Measurements from ENCODE around the gene HIPK2. TPM values are rescaled to one million over a fixed set of nuclear protein-coding genes. Genes with fewer than 3 reads are reported as not detected.

Gene HIPK2
- total RNA-seq, 2 donors from 2014 or later: 22.1 to 26.4 TPM

DNA sequence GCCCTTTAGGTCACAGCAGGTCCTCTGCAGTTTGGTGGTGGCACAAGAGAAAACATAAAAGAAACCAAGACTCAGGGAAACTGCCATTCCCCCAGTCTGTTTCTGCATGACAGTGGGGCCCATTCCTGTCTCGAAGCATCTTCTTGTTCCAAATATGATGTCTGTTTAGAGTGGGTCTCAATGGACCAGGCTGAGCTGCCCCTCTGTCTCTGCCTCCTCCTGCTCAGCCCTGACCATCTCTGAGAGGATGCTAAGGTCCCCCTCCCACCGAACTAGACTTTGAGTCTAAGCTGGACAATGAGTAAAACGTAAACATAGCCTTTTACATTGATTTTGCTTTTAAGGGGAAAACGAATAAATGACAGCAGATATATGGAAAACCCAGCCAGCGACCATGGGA is 213.9 kb downstream of the HIPK2 start:
- intact Hi-C loops (cut with DNase I): no loop called here
- no peak for TF ChIP-seq POLR2A (IDR thresholded peaks at IDR 0.05)
- TF ChIP-seq, protein P1, sequence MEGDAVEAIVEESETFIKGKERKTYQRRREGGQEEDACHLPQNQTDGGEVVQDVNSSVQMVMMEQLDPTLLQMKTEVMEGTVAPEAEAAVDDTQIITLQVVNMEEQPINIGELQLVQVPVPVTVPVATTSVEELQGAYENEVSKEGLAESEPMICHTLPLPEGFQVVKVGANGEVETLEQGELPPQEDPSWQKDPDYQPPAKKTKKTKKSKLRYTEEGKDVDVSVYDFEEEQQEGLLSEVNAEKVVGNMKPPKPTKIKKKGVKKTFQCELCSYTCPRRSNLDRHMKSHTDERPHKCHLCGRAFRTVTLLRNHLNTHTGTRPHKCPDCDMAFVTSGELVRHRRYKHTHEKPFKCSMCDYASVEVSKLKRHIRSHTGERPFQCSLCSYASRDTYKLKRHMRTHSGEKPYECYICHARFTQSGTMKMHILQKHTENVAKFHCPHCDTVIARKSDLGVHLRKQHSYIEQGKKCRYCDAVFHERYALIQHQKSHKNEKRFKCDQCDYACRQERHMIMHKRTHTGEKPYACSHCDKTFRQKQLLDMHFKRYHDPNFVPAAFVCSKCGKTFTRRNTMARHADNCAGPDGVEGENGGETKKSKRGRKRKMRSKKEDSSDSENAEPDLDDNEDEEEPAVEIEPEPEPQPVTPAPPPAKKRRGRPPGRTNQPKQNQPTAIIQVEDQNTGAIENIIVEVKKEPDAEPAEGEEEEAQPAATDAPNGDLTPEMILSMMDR (IDR thresholded peaks at IDR 0.05): no peak
- ATAC-seq (no peak), DNase-seq (no peak)
- Histone ChIP-seq H3K9me3 (no peaks in the 10 kb centered on the region), H3K27me3 (no peaks in the 10 kb centered on the region), H3K4me3 (no peak overlapping the region), H3K36me3 (replicated peaks in 1 of 2; ENCODE audit: insufficient read depth in 1 of 2, low read depth in 2 of 2) (peaks cover 0 to 1% of the 10 kb centered on the region in 2 donors), H3K4me1 (no peaks in the 10 kb centered on the region), H3K27ac (no peak overlapping the region)
- WGBS, 2 donors: 88 to 94% methylated on average over 5 of the region's 5 CpGs

DNA sequence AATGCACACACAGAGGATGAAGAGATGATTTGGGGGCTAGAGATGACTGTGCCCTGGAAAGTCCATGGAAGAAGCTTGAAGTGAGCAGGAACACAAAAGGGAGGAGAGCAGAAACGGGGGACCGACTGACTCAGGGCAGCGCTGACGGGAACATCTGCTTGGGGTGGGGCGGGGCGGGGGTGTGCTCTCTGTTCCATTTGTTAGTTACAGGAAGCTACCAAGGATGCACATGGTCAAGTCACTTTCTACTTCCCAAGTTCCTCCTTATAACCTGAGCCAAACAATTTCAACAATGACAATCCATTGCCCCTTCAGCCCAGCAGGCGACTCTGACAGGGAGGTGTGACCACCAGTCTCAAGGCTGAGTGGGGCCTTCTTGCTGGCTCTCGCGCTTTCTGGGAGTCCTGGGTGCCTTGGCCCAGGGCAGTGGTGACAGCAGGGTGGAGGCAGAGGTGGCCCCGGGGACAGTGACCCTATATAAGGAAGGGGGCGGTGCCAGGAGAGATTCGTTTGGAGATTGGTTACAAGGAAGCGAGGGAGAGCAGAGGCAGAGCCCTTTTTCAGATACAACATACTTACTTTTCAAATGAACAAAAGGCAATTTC is 214.7 kb downstream of the HIPK2 start:
- Histone ChIP-seq H3K27ac (no peak overlapping the region), H3K36me3 (replicated peaks in 1 of 2; ENCODE audit: insufficient read depth in 1 of 2, low read depth in 2 of 2) (peaks cover 0 to 1% of the 10 kb centered on the region in 2 donors), H3K4me3 (no peak overlapping the region), H3K27me3 (no peaks in the 10 kb centered on the region), H3K9me3 (no peaks in the 10 kb centered on the region), H3K4me1 (no peaks in the 10 kb centered on the region)
- 79 to 90% methylated on average over 13 of the region's 13 CpGs for WGBS, 2 donors
- TF ChIP-seq, protein P1 (IDR thresholded peaks at IDR 0.05): no peak
- TF ChIP-seq POLR2A (IDR thresholded peaks at IDR 0.05): no peak
- ATAC-seq: no peak
- intact Hi-C loops (cut with DNase I): no loop called here
- no peak for DNase-seq

DNA sequence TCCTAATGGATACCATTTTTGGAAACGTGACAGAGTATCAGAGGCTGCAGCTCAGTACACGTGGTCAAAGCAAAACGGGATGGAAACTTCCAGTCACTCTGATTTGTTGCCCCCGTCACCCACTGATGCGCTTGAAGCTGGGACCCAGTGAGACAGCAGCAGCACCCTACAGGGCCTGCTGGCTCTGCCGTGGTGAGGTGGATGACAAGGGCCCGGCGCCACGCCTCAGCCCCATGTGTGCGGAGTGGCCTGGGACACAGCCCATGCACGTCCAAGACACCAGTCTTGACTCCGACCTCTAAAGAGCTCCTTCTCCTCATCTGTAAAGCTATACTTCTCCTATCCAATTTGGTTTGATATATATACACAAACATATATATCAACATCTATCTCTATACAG is 215.3 kb downstream of the HIPK2 start:
- H3K27me3 ChIP-seq: no peaks in the 10 kb centered on the region
- H3K27ac ChIP-seq: no peak overlapping the region
- DNase-seq (no peak), ATAC-seq (no peak)
- WGBS, 2 donors: 94 to 96% methylated on average over 9 to 12 of the region's 12 CpGs
- no peak overlapping the region for H3K4me3 ChIP-seq
- no peaks in the 10 kb centered on the region for H3K4me1 ChIP-seq
- peaks cover 0 to 1% of the 10 kb centered on the region in 2 donors for H3K36me3 ChIP-seq (replicated peaks in 1 of 2; ENCODE audit: insufficient read depth in 1 of 2, low read depth in 2 of 2)
- intact Hi-C loops (cut with DNase I): no loop called here
- no peaks in the 10 kb centered on the region for H3K9me3 ChIP-seq
- TF ChIP-seq POLR2A (IDR thresholded peaks at IDR 0.05): no peak
- TF ChIP-seq, protein P1 (IDR thresholded peaks at IDR 0.05): no peak

DNA sequence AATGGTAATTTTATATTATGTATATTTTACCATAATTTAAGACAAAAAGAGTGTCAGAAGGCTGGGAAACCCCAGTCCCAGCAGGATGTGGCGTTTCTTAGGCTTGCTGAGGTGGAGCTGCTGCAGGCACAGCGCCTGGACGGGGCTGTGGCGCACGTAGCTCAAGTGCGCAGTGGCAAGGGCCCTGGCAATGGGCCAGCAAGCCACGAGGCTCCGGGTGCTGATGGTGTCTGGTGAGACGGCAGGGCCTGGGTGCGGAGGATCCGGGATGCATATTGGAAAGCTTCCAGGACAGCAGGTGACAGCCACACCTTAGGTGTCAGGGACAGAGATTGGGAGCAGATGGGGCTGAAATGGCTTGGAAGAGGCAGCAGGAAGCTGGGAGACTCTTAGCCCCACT is 217.1 kb downstream of the HIPK2 start:
- Histone ChIP-seq H3K9me3 (no peaks in the 10 kb centered on the region), H3K36me3 (replicated peaks in 1 of 2; ENCODE audit: insufficient read depth in 1 of 2, low read depth in 2 of 2) (no peaks in the 10 kb centered on the region), H3K4me1 (no peaks in the 10 kb centered on the region), H3K4me3 (no peak overlapping the region), H3K27me3 (no peaks in the 10 kb centered on the region), H3K27ac (no peak overlapping the region)
- WGBS, 2 donors: 90% methylated on average over 11 of the region's 11 CpGs
- TF ChIP-seq, protein P1 (IDR thresholded peaks at IDR 0.05): no peak
- TF ChIP-seq POLR2A (IDR thresholded peaks at IDR 0.05): no peak
- no peak for DNase-seq
- no peak for ATAC-seq
- intact Hi-C loops (cut with DNase I): no loop called here

DNA sequence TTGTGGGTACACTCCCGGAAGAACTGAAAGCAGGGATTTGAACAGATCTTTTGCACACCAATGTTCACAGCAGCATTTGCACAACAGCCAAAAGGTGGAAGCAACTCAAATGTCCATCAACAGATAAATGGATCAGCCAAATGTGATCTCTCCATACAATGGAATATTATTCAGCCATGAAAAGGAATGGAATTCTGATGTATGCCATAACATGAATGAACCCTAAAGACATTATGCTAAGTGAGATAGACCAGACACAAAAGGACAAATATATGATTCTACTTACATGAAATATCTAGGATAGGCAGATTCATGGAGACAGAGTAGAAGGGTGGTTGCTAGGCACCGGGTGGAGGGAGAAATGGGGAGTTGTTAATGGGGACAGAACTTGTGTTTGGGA is 217.6 kb downstream of the HIPK2 start:
- H3K4me1 ChIP-seq: no peaks in the 10 kb centered on the region

More for the DNA sequence above, 217.6 kb downstream of the HIPK2 start:
- H3K27me3 ChIP-seq: no peaks in the 10 kb centered on the region
- H3K36me3 ChIP-seq (replicated peaks in 1 of 2; ENCODE audit: insufficient read depth in 1 of 2, low read depth in 2 of 2): no peaks in the 10 kb centered on the region
- intact Hi-C loops (cut with DNase I): no loop called here
- ATAC-seq (no peak), DNase-seq (no peak)
- H3K9me3 ChIP-seq: no peaks in the 10 kb centered on the region
- 96 to 100% methylated on average over 2 of the region's 2 CpGs for WGBS, 2 donors
- no peak for TF ChIP-seq POLR2A (IDR thresholded peaks at IDR 0.05)
- TF ChIP-seq, protein P1 (IDR thresholded peaks at IDR 0.05): no peak
- no peak overlapping the region for H3K27ac ChIP-seq
- H3K4me3 ChIP-seq: no peak overlapping the region

Measured in body of pancreas (tissue), 4 donors.